ENCODE data around the gene NABP1.
A peak's percentile ranks its signal among the peaks of the same experiment; 100 is the strongest.

Gene NABP1

DNA sequence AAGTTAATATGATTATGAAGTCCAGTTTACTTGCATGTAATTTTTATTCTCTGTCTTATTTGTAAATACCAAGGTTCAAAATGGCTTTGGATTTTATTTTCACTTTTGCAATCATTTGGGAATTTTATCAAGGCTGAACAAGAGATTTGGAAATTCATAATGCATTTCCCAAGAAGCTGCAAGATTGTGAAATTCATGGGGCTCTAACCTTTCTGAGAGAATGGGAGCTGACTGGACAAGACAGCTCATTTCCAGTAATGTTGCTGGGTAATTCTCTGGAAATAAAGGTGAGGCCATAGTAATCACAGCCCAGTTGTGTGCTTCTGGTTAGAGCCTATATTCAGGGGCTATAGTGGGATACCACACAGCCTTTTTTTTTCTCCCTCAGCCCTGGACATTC is 21.5 kb upstream of the NABP1 start:
- Histone ChIP-seq H3K27me3 (ENCODE audit: insufficient read depth, low read length, poor library complexity, severe bottlenecking) (no peaks in the 10 kb centered on the region), H4K20me1 (ENCODE audit: insufficient read depth, low read length, poor library complexity, severe bottlenecking) (no peaks in the 10 kb centered on the region), H3K4me3 (ENCODE audit: low read length, poor library complexity, severe bottlenecking) (no peak overlapping the region), H3K79me2 (ENCODE audit: insufficient read depth, low read length) (no peaks in the 10 kb centered on the region), H3F3A (ENCODE audit: low read depth) (no peaks in the 10 kb centered on the region), H2AFZ (ENCODE audit: low read length) (0 out of 2 replicates have a peak overlapping the region, but pooled peaks have one; percentile 21), H3K4me1 (ENCODE audit: insufficient read depth, low read length, poor library complexity, severe bottlenecking) (peaks cover 8% of the 10 kb centered on the region), H3K9me2 (replicated peaks; ENCODE audit: low read depth, low read length) (no peaks in the 10 kb centered on the region), H3K9ac (ENCODE audit: low read depth, low read length, poor library complexity, severe bottlenecking) (no peak overlapping the region), H3K36me3 (ENCODE audit: insufficient read depth, low read length) (no peaks in the 10 kb centered on the region), H3K4me2 (ENCODE audit: low read depth, low read length, poor library complexity, severe bottlenecking) (no peak overlapping the region), H3K9me3 (ENCODE audit: insufficient read depth, low read depth, low read length) (no peaks in the 10 kb centered on the region)
- TF ChIP-seq, protein P1, sequence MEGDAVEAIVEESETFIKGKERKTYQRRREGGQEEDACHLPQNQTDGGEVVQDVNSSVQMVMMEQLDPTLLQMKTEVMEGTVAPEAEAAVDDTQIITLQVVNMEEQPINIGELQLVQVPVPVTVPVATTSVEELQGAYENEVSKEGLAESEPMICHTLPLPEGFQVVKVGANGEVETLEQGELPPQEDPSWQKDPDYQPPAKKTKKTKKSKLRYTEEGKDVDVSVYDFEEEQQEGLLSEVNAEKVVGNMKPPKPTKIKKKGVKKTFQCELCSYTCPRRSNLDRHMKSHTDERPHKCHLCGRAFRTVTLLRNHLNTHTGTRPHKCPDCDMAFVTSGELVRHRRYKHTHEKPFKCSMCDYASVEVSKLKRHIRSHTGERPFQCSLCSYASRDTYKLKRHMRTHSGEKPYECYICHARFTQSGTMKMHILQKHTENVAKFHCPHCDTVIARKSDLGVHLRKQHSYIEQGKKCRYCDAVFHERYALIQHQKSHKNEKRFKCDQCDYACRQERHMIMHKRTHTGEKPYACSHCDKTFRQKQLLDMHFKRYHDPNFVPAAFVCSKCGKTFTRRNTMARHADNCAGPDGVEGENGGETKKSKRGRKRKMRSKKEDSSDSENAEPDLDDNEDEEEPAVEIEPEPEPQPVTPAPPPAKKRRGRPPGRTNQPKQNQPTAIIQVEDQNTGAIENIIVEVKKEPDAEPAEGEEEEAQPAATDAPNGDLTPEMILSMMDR (conservative IDR thresholded peaks at IDR 0.05; ENCODE audit: low read length) = no peak
- TF ChIP-seq EZH2phosphoT487 (IDR thresholded peaks at IDR 0.05; ENCODE audit: borderline replicate concordance) = no peak

DNA sequence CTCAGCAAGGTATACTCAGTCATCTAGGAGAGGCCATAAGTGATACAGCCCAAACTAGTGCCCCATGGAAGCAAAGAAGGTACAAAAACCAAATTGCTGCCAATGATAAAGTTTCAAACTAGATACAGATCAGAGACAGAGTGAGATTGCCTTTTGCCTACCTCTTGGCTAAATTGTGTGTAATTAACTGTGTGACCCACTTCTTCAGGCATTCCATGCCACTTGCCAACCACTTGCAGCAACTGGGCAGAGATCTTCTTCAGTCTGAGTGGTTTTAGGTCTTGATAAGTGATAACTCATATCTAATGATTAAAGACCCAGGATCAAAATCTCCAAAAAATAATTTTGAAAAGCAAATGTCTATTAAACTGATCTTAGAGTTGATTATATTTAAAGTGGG is 21.1 kb upstream of the NABP1 start:
- Histone ChIP-seq H3K9ac (ENCODE audit: low read depth, low read length, poor library complexity, severe bottlenecking) (no peak overlapping the region), H3F3A (ENCODE audit: low read depth) (no peaks in the 10 kb centered on the region), H3K9me3 (ENCODE audit: insufficient read depth, low read depth, low read length) (no peaks in the 10 kb centered on the region), H3K4me1 (ENCODE audit: insufficient read depth, low read length, poor library complexity, severe bottlenecking) (peaks cover 8% of the 10 kb centered on the region), H2AFZ (ENCODE audit: low read length) (peak overlapping the region; percentile 21; the same call in 1 of the 2 replicates), H3K9me2 (replicated peaks; ENCODE audit: low read depth, low read length) (no peaks in the 10 kb centered on the region), H3K79me2 (ENCODE audit: insufficient read depth, low read length) (no peaks in the 10 kb centered on the region), H3K4me2 (ENCODE audit: low read depth, low read length, poor library complexity, severe bottlenecking) (no peak overlapping the region), H4K20me1 (ENCODE audit: insufficient read depth, low read length, poor library complexity, severe bottlenecking) (no peaks in the 10 kb centered on the region), H3K4me3 (ENCODE audit: low read length, poor library complexity, severe bottlenecking) (no peak overlapping the region), H3K36me3 (ENCODE audit: insufficient read depth, low read length) (no peaks in the 10 kb centered on the region), H3K27me3 (ENCODE audit: insufficient read depth, low read length, poor library complexity, severe bottlenecking) (no peaks in the 10 kb centered on the region)
- TF ChIP-seq EZH2phosphoT487 (IDR thresholded peaks at IDR 0.05; ENCODE audit: borderline replicate concordance) = no peak
- TF ChIP-seq, protein P1 (conservative IDR thresholded peaks at IDR 0.05; ENCODE audit: low read length) = no peak

DNA sequence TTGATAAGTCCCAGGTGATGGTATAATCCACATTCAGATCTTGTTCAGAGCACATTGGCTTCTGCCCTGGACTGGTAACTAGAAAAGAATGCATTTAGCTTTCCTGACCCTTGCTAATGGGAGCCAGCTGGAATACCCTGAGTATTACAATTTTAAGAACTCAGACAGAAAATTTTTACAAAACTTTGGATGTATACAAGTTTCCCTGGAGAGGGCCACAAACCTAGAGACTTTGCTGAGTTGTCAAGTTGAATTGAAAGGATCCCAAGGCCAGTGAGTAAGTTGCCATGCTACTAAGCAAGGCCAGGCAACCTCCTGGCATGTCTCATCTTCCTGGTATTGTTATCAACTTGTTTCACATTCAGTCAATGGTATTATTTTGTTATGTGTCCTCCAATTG is 20.0 kb upstream of the NABP1 start:
- H3K4me2 ChIP-seq (ENCODE audit: low read depth, low read length, poor library complexity, severe bottlenecking) = no peak overlapping the region
- no peaks in the 10 kb centered on the region for H3K27me3 ChIP-seq (ENCODE audit: insufficient read depth, low read length, poor library complexity, severe bottlenecking)
- no peaks in the 10 kb centered on the region for H4K20me1 ChIP-seq (ENCODE audit: insufficient read depth, low read length, poor library complexity, severe bottlenecking)
- H3K9me3 ChIP-seq (ENCODE audit: insufficient read depth, low read depth, low read length) = no peaks in the 10 kb centered on the region
- no peaks in the 10 kb centered on the region for H3K79me2 ChIP-seq (ENCODE audit: insufficient read depth, low read length)
- peaks cover 8% of the 10 kb centered on the region for H3K4me1 ChIP-seq (ENCODE audit: insufficient read depth, low read length, poor library complexity, severe bottlenecking)
- no peak overlapping the region for H3K9ac ChIP-seq (ENCODE audit: low read depth, low read length, poor library complexity, severe bottlenecking)
- TF ChIP-seq, protein P1 (conservative IDR thresholded peaks at IDR 0.05; ENCODE audit: low read length) = no peak
- no peak for TF ChIP-seq EZH2phosphoT487 (IDR thresholded peaks at IDR 0.05; ENCODE audit: borderline replicate concordance)
- H3K36me3 ChIP-seq (ENCODE audit: insufficient read depth, low read length) = no peaks in the 10 kb centered on the region
- H3K9me2 ChIP-seq (replicated peaks; ENCODE audit: low read depth, low read length) = no peaks in the 10 kb centered on the region
- no peak overlapping the region for H2AFZ ChIP-seq (ENCODE audit: low read length)
- no peak overlapping the region for H3K4me3 ChIP-seq (ENCODE audit: low read length, poor library complexity, severe bottlenecking)
- no peaks in the 10 kb centered on the region for H3F3A ChIP-seq (ENCODE audit: low read depth)

All from Loucy (cell line).